GM12878 (cell line): ENCODE data around the gene RAB6B. TPM values are rescaled to one million over a fixed set of nuclear protein-coding genes. Genes with fewer than 3 reads are reported as not detected.

Experiments used
- BCL3 ChIP-seq: IDR thresholded peaks from 2 replicates; pipeline ENCODE4 v1.6.1; 2011; ENCODE audit warnings: borderline replicate concordance, low read depth, mild to moderate bottlenecking, moderate library complexity, low read length; ENCODE audit not compliant: insufficient read depth, poor library complexity, severe bottlenecking
- BHLHE40 ChIP-seq, 2 experiments: fragments of 450-650 bp in 1 of 2; IDR thresholded peaks; 2 replicates each; pipeline ENCODE4 v1.6.1; 2011 to 2017; ENCODE audit warnings: low read depth in 2 of 2, borderline replicate concordance in 1 of 2, improper control_type of control experiment in 1 of 2, low read length in 1 of 2, mild to moderate bottlenecking in 1 of 2
- CBFB ChIP-seq: IDR thresholded peaks from 2 replicates; pipeline ENCODE4 v1.6.1; 2016; ENCODE audit warnings: antibody characterized with exemption, low read depth
- CHD2 ChIP-seq: IDR thresholded peaks from 2 replicates; pipeline ENCODE4 v1.6.1; 2011; ENCODE audit warnings: low read depth, low read length, improper control_type of control experiment, borderline replicate concordance
- CREM ChIP-seq: IDR thresholded peaks from 2 replicates; pipeline ENCODE4 v1.6.1; 2014; ENCODE audit warnings: antibody characterized with exemption, low read depth
- ELK1 ChIP-seq: IDR thresholded peaks from 2 replicates; pipeline ENCODE4 v1.6.1; 2012; ENCODE audit warnings: low read depth, low read length, improper control_type of control experiment
- EP300 ChIP-seq, 2 experiments: fragments of 150-350 bp in 1 of 2; IDR thresholded peaks; 2 replicates each; pipeline ENCODE4 v1.6.1; 2011 to 2012; ENCODE audit warnings: low read depth in 2 of 2, low read length in 2 of 2, borderline replicate concordance in 1 of 2, improper control_type of control experiment in 1 of 2, inconsistent platforms in 1 of 2; ENCODE audit not compliant: control insufficient read depth in 1 of 2
- ESRRA ChIP-seq: IDR thresholded peaks from 2 replicates; pipeline ENCODE4 v1.6.1; 2012; ENCODE audit warnings: mild to moderate bottlenecking, low read length, improper control_type of control experiment
- FOS ChIP-seq: IDR thresholded peaks from 3 replicates; pipeline ENCODE4 v1.6.1; 2011; ENCODE audit warnings: borderline replicate concordance; ENCODE audit not compliant: insufficient read length; ENCODE audit errors: extremely low read depth
- FOXM1 ChIP-seq: IDR thresholded peaks from 2 replicates; pipeline ENCODE4 v1.6.1; 2012; ENCODE audit warnings: low read depth, mild to moderate bottlenecking, inconsistent platforms, low read length, moderate library complexity
- GATAD2B ChIP-seq: fragments of 450-650 bp; conservative IDR thresholded peaks from 2 replicates; pipeline ENCODE4 v1.6.1; 2017; ENCODE audit warnings: low read depth, mild to moderate bottlenecking, moderate library complexity
- HCFC1 ChIP-seq: fragments of 150-350 bp; IDR thresholded peaks from 2 replicates; pipeline ENCODE4 v1.6.1; 2014; ENCODE audit warnings: low read length
- MEF2B ChIP-seq: fragments of 450-650 bp; IDR thresholded peaks from 2 replicates; pipeline ENCODE4 v1.6.1; 2018; ENCODE audit warnings: mild to moderate bottlenecking, moderate library complexity; ENCODE audit not compliant: partially characterized antibody, poor library complexity, severe bottlenecking
- MTA2 ChIP-seq: fragments of 450-650 bp; IDR thresholded peaks from 2 replicates; pipeline ENCODE4 v1.6.1; 2016; ENCODE audit warnings: low read depth, mild to moderate bottlenecking, moderate library complexity
- MTA3 ChIP-seq: IDR thresholded peaks from 2 replicates; pipeline ENCODE4 v1.6.1; 2012; ENCODE audit warnings: low read length, inconsistent platforms, borderline replicate concordance
- MYB ChIP-seq: fragments of 150-350 bp; IDR thresholded peaks from 2 replicates; pipeline ENCODE4 v1.6.1; 2014; ENCODE audit warnings: mild to moderate bottlenecking, low read depth, low read length, borderline replicate concordance
- PAX5 ChIP-seq: IDR thresholded peaks from 2 replicates; pipeline ENCODE4 v1.6.1; 2011; ENCODE audit warnings: low read depth, low read length, borderline replicate concordance
- RB1 ChIP-seq: fragments of 450-650 bp; formaldehyde crosslinking; IDR thresholded peaks from 2 replicates; pipeline ENCODE4 v1.6.1; 2017; ENCODE audit warnings: mild to moderate bottlenecking, borderline replicate concordance
- SMAD5 ChIP-seq: IDR thresholded peaks from 2 replicates; pipeline ENCODE4 v1.6.1; 2016; ENCODE audit warnings: antibody characterized with exemption, low read depth
- SP1 ChIP-seq: IDR thresholded peaks from one replicate; pipeline ENCODE4 v1.6.1; 2011; ENCODE audit warnings: low read depth, low read length
- SREBF2 ChIP-seq: IDR thresholded peaks from 2 replicates; pipeline ENCODE4 v1.6.1; 2012; ENCODE audit warnings: mild to moderate bottlenecking, low read length
- SRF ChIP-seq, 2 experiments: IDR thresholded peaks; 2 replicates each; pipeline ENCODE4 v1.6.1; 2011; ENCODE audit warnings: low read depth in 2 of 2, low read length in 2 of 2, mild to moderate bottlenecking in 1 of 2, moderate library complexity in 1 of 2
- TARDBP ChIP-seq: IDR thresholded peaks from 2 replicates; pipeline ENCODE4 v1.6.1; 2016; ENCODE audit warnings: borderline replicate concordance
- ZBTB11 ChIP-seq: fragments of 450-650 bp; formaldehyde crosslinking; IDR thresholded peaks from 2 replicates; pipeline ENCODE4 v1.5.0; 2022; ENCODE audit warnings: mild to moderate bottlenecking, missing genetic modification characterization
- ZNF274 ChIP-seq: IDR thresholded peaks from one replicate; pipeline ENCODE4 v1.8.0; 2011; ENCODE audit not compliant: insufficient read length, insufficient read depth
- polyA plus RNA-seq, 11 experiments: library from polyadenylated mRNA; depleted of rRNA in 4 of 11; unstranded in 6 of 11; stranded (reverse) in 5 of 11; fragments of >200 nt; fragmentation: Nextera tagmentation in 4 of 11; fragmentation: Illumina TruSeq in 1 of 11; extraction: Ambion mirVana in 4 of 11; extraction: Trizol in 1 of 11; gene quantifications; 1 replicate in 1 of 11; 2 replicates in 10 of 11; pipeline versions ENCODE4 v1.2.1 to v1.2.3, GENCODE V29; 2011 to 2016; ENCODE audit warnings: inconsistent platforms in 2 of 11, missing spikeins in 2 of 11, low read depth in 1 of 11
- total RNA-seq, 4 experiments: library from RNA; depleted of rRNA in 3 of 4; stranded (reverse); fragments of >200 nt in 3 of 4; fragmentation: Illumina TruSeq in 1 of 4; extraction: Trizol in 1 of 4; gene quantifications; 2 replicates each; pipeline versions ENCODE4 v1.2.1 to v1.2.3, GENCODE V29; 2013 to 2021

The RAB6B gene
- total and polyA plus RNA-seq, 10 of the 15 experiments (the other 5 are each of a cell fraction or from before 2014, with no cell fraction given) = 0.01 to 0.16 (median 0.04) TPM; not detected in 5

GRCh38 chr3:133805702-133806475, 89.8 kb downstream of the RAB6B start, which contains the start of gene SRPRB (continued):
- TF ChIP-seq CHD2 = peak; percentile 82
- TF ChIP-seq FOS = no peak
- no peak for TF ChIP-seq ZNF274
- TF ChIP-seq EP300 (IDR thresholded peaks at IDR 0.05; ENCODE audit: borderline replicate concordance in 1 of 2, control insufficient read depth in 1 of 2, low read depth in 2 of 2, low read length in 2 of 2) = 0 out of 4 replicates have a peak, but pooled peaks of 1 of the 2 experiments have one; percentile 8
- TF ChIP-seq SRF (IDR thresholded peaks at IDR 0.05; ENCODE audit: low read depth in 2 of 2, low read length in 2 of 2) = no peak
- TF ChIP-seq SREBF2 = no peak
- no peak for TF ChIP-seq MTA2
- no peak for TF ChIP-seq BCL3
- no peak for TF ChIP-seq MYB
- TF ChIP-seq ELK1 = no peak
- TF ChIP-seq PAX5 = peak; percentile 83
- peak in 1 of 2 experiments; percentile 37; a peak in 1 of 4 replicates for TF ChIP-seq BHLHE40 (IDR thresholded peaks at IDR 0.05; ENCODE audit: borderline replicate concordance in 1 of 2, low read depth in 2 of 2, low read length in 1 of 2)
- TF ChIP-seq SMAD5 = peak; percentile 80; the same call in 1 of the 2 replicates
- TF ChIP-seq MEF2B = no peak
- TF ChIP-seq SP1 = peak; percentile 10
- TF ChIP-seq GATAD2B = peak; percentile 52; the same call in 1 of the 2 replicates
- no peak for TF ChIP-seq ESRRA
- peak; percentile 93 for TF ChIP-seq HCFC1
- TF ChIP-seq TARDBP = 0 out of 2 replicates have a peak, but pooled peaks have one; percentile 66
- TF ChIP-seq CREM = peak; percentile 82
- no peak for TF ChIP-seq FOXM1
- TF ChIP-seq ZBTB11 (CRISPR knock-in tag) = no peak
- 0 out of 2 replicates have a peak, but pooled peaks have one; percentile 7 for TF ChIP-seq CBFB
- peak; percentile 68; the same call in 1 of the 2 replicates for TF ChIP-seq RB1
- TF ChIP-seq MTA3 = no peak
